NCI-H146 treated with DMSO at 0.1 percent for 48 hours (cell line): Measurements from ENCODE around the gene SH2D7.

Experiments
- DNase-seq: peaks from one replicate; lab custom pipeline; 2025; ENCODE audit not compliant: unreplicated experiment; lab: John Stamatoyannopoulos, UW

Gene SH2D7

DNA sequence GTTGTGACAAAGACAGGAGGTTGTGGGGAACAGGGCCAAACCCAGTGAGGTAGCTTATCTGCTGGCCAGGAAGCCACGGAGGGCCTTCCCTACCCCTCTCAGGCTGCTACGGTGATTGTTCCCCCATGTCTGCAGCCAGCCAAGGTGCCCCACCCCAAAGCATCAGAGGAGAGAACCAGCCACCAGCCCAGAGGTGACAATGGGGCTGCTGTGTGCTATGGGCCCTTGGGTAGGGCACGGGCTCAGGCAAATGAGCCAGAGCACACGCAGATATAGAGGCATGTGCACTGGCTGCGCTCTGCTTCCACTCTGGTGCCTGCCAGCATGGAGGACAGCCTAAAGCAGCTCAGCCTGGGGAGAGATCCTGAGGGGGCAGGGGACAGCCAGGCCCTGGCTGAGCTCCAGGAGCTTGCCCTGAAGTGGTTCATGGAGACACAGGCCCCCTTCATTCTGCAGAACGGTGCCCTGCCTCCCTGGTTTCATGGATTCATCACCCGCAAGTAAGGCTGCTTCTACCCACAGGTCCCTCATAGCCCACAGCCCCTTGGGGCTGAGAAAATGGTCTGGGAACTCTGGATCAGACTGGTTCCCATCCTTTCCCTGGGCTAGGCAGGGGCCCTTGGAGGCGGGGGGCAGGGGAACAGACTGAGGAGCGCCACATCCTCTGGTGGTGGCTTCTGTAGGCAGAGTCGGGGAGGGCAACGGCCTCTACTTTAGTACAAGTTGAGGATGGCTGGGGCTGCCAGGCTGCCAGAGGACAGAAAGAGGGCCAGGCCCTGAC lies at the start of gene SH2D7:
TSS of gene SH2D7 (plus strand) at position 301 of the 781 bp plus-strand sequence. CDS start at position 325, 24 bp downstream.
- no peak for DNase-seq

DNA sequence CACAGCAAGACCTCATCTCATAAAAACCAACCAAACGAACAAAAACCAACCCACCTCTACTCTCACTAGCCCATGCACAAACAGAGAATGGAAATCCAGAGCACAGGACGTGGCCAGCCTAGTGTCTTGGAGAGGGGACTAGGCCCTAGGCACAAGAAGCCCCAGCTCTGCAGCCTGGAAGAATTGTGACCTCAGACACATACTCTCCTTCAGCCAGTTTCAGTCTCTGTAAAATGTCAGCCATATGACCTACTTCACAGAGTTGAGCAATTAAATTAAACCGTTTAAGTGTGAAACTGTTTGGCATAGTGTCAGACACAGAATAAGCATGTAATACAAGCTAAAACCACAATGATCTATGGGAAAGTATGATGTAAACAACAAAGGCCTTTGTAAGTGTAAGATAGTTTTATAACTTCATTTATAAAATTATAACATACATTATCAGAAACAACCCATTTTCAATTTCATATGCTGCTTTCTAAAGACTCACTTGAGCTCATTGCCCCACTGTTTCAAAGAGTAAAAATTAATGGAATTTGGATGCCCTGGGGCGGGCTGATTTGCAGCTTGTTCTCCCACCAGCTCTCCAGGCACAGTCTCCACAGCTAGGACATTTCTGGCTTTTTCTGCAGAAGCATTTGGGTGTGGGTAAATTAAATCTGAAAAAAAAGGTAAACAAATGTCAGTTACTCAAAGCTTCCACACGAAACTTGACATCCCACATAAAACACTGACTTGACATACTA lies 47.8 kb upstream of the SH2D7 start:
- no peak for DNase-seq

DNA sequence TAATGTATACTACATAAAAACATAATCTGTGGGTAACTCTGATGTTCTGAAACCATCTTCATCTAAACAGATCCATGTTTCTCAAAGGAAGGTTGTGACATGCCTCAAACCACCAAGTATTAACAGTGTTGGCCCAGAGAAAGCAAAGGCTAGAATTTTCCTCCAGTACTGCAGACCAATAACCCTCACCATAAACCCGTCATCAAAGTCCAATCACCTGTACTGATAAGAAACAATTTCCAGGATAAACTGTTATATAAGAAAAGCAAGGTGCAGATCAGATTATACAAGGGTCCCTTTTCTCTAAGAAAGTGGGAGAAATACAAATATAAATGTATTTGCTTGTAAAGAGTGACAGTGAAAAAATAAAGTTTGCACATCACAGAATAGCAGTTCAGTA lies 47.2 kb upstream of the SH2D7 start:
- DNase-seq = no peak

DNA sequence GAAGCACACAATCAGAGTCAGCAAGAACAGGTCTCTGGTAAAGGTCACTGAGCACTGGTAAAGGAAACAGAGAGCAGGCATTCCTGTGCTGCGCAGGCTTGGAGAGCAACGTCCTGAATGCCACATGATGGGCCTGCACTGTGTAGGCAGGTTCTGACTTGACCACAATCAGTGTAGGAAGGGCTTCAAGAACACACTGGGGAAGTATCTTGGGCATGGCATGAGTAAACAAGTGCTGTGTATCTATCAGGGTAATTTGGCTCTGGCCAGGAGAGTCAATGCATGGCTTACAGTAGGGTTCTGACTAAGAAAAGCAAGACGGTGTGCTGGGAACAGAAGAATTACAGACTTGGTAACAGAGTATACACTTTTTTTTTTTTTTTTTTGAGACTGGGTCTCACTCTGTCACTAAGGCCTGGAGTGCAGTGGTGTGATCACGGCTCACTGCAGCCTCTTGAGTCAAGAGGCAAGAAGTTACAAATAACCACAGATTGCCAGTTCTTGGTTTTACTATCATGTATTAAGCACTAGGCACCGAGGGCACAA lies 45.5 kb upstream of the SH2D7 start:
- no peak for DNase-seq

DNA sequence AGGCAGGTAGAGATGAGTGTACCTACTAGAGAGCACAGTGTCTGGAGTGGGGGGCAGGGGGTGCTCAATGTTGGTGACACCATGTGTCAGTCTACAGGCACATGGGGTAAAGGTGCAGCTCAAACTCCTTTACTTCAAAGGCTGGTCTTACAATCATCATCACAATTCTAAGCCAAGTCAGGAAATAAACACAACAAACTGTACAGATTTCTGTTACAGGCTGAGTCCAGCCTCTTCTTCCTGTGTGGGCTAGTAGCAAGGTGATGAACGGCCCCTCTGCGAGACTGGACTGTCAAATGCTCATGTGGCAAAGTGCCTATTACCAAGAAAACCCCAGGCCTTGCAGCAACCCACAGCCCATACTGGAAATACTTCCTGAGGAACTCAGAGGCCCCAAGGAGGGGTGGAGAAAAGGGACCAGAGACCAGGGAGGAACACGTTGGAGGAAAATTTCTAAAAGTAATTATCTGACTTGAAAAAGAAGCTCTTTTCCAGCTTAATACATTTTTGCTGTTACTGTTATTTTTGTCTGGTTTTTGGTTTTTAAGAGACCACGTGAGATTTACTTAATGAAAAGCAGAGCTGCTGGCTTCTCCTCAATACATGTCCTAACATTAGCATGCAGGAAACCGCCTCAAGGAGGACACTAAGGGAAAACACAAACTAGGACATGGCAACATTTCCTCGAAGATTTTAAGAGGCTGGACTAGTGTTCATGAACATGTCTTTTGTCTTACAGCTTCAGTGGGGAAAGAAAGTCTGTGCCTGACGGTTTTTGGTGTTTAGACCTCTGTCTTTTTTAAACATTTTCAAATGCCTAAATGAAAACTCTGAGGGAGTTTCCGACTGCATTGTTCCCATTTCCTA lies 44.4 kb upstream of the SH2D7 start:
- no peak for DNase-seq

DNA sequence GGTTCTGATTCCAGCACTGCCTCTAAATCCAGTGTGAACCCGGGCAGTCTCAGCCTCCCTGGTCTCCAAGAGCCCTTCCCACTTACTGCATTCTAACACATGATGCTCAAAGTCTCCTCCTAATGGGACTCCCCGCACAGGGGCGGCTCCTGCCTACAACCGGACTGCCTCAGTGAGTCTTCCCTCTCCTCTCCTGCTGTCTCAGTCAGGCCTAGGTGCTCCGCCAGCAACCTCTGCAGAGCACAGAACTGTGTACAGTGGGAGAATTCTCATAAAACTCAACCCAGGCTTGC lies 43.8 kb upstream of the SH2D7 start:
- no peak for DNase-seq

DNA sequence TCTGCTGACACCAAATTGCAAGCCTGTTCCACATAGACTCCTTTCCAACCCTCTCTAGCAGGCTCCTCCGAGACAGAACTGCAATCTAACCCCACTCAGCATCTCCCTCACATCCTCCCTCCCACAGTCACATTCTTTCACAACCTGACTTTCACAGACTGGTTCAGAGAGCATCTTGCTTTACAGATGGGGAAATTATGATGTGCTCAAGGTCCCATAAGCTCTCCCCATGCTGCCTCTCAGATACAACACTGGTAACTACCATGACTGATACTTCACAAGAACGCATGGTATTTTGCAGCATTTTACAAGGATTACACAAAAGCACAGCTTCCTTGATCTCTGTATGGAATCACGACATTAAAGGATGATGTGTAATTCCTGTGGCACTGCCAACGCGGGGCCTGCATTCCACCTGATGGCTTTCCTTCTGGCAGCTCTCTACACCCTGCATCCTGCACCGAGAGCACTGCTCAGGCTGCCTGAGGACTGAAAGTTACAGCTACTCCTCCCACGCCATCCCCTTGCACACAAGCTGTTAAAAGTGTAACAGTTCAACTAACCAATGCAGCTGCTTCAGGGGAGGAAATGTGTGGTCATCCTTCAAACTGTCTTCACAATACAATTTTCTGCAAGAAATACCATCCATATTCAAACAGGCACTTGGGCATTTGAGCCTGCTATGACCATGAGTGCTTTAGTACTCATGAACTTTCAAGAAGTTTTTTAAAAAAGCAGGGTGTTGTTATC lies 42.5 kb upstream of the SH2D7 start:
- DNase-seq = no peak

DNA sequence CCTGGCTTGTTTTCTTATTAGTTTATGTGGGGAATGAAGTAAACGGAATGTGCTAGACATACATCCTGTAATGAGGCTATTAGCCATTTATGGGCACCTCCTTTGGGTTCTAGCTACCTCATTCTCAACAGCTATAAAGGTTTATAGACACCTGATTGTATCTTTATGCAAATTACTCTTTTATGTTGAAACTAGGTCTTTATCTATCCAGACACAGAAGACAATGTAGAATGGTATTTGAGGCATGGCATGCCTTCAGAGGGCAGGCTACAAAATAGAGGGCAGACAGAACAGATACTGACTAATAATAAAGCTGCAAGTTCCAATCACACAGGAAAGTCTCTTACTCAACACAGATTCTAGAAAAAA lies 41.9 kb upstream of the SH2D7 start:
- DNase-seq = no peak

DNA sequence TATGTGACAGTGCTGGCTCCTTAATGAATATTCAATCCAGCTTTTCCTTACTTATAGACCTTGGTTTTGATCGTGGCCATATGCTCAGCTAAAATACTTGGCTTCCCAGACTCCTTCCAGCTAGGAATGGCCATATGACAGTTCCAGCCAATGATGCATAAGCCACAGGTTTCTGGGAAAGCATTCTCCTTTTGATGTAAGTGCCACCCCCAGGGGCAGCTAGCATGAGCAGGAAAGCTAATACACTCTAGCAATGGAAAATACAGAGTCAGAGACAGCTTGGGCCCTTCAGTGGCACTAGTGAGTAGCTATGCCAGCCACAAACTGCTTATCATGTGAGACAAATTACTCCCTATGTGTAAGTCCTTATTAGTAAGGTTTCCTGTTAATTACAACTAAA lies 41.5 kb upstream of the SH2D7 start:
- DNase-seq = no peak

DNA sequence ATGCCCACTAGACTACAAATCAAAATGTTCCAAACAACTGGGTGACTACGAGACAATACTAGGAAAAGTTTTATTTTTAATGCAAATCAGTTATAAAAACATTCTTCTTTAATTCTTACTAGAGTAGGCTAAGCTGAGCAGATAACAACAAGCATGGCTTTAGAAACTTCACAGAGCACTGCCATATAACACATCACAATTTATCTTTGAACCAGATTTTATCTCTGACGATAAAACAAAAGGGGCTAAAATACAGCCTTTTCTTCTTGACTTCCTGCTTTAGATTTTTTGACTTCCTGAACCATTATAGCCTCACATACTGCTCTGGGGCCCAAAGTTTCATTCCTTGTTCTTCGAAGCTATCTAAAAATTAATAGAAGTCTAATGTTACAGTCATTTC lies 40.8 kb upstream of the SH2D7 start:
- DNase-seq = no peak

DNA sequence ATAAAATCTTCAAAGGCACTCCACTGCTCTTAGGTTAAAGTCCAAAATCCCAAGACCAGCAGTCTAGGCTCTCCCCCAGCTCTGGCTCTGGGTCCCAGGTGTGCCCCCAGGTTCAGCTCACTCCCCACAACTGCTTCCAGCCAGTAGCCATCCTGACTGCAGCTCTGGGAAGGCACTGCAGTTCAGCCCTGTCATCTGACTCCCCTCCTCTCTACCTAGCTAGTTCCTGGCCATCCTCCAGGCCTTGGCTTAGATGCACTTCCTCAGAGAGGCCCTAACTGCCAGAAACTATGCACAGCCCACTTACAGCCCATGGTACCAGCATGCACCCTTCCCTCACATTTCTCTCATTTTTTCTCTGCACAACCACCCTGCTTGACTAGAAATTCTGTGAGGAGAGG lies 40.4 kb upstream of the SH2D7 start:
- DNase-seq = no peak

DNA sequence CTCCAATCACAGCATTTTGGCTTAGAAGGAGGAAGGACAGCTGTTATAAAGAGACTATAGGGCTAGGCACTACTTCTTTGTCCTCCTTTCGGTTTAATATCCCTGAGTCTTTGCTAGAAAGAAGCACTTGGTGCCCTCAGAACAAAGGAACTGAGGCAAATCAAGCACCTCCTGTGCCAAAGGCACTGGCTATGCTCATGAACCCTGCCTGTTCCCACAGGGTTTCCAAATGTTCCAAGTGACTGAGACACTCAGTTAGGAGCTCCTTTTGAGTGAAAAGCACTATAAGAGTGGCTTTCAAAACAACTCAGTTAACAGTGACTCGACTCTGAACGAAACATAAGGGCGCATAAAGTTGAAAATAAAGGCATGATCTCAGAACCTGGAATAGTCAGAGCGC lies 39.8 kb upstream of the SH2D7 start:
- DNase-seq = no peak

DNA sequence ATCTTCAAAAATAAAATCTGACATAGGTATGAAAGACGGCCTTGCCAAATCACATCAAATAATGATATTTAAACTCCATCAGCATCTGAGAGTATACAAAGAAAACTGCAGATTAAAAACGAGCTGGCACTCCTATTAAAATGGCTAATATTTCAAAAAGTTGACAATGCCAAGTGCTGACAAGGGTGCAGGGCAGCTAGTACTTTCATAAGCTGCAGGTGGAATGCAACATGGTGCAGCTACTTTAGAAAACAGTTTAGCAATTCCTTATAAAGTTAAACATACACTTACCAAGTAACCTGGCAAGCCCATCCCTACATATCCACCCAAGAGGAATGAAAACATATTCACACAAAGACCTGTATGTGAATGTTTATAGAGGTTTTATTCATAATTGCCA lies 37.8 kb upstream of the SH2D7 start:
- no peak for DNase-seq

DNA sequence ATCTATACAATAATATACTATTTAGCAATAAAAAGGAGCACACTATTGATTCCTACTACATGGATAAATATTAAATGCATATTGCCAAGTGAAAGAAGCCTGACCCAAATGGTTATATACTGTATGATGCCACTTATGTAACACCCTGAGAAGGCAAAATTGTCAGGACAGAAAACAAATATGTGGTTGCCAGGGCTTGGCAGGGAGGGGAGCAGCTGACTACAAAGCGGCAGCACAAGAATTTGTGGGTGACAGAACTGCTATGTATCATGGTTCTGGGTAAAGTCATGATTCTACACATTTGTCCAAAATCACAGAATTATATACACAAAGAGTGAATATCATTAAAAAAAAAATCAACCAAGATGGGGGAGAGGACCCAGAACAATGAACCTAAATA lies 37.4 kb upstream of the SH2D7 start:
- DNase-seq = no peak

DNA sequence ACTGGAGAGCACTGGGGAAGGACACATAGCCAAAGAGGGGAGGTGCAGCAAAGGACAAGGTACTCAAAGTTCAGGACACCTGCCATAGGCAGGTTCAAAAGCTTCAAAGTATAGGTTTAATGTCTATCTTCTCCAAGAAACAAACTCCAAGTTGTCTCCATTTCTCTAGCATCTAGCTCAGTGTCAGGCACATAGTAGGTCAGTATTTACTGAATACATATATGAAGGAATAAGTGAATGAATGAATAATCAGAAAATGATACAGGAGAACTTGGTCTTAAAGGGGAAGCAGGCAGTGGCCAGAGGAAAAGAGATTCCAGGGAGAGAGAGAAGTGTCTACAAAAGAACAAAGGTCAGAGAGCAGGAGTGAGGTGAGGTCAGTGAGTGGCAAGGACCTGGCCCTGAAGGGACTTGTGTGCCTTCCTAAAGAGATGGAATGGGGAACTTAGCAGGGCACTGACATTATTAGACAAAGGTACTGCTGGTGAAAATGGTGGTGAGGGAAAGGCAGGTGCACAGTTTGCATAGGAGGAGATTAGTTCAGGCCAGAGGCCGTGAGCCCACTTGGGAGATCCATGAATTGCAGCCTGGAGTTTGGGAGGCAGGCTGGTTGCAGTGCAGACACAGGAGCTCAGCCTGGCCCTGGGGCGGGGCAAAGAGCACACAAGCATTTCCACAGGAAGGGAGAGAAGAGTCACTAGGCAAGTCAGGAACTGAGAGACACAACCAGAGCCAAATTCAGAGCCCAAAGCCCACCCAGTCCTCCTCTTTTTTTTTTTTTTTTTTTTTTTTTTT lies 36.2 kb upstream of the SH2D7 start:
- no peak for DNase-seq

DNA sequence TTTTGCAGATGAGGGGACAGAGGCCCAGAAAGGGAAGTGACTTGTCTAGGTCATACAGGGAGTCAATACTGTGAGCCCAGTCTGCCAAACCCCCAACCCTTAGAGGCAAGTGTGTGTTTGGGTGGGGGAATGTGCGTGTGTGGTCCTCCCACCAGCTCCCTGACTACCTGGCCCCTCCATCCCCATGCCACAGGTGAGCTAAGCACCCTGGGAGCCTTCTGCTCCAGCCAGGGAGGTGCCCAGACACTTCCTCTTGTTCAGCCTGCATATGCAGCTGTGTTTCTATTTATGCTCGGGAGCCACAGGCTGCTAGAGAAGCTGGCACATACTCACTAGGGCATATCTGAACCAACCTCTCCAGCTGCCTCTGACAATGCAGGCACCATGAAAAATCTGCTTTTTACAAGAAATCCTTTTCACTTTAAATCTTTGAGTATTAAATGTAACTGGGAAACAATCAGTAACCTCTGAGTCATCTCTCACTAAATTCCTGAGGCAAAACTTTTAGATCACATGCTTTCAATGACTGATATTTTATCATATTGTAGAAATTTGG lies 35.6 kb upstream of the SH2D7 start:
- DNase-seq = no peak

DNA sequence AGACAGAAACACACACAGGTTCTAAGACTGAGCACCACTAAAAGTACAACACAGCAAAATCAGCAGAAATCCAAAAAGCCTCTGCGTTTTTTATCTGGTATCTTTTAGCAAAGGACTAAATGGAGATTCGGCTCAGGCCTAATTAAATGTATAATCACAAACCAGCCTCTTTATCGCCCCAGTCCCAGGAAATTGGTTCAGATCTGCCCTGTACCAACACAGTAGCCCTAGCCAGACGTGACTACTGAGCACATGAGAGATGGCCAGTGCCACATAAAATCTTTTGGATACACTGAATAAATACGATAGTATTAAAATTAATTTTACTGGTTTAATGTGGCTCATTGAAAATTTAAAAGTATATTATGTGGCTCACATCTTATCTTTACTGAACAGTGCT lies 34.6 kb upstream of the SH2D7 start:
- DNase-seq = no peak

DNA sequence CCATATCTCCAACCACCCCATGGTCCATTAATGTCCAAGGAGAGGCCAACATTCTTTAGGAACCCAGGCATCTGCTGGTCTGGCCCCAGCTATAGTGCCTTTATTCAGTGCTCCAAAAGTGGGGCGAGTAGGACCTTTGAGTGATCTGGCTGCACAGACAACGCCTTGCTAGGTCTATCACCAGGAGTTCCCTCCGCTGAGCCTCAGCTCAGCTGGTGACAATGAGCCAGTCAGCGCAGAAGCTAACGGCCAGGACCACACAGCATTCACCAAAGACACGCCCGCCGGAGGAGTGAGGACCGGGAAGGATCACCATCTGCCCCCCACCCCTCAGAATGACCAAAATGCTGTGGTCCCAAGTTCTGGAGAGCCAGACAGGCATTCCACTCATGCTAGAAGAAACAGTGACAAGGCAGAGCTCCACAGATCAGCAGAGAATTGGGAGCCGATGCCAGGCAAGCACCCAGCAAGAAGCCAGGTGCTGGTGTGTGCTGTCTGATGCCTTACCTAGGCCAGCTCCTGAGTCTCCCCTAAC lies 33.9 kb upstream of the SH2D7 start:
- DNase-seq = no peak

DNA sequence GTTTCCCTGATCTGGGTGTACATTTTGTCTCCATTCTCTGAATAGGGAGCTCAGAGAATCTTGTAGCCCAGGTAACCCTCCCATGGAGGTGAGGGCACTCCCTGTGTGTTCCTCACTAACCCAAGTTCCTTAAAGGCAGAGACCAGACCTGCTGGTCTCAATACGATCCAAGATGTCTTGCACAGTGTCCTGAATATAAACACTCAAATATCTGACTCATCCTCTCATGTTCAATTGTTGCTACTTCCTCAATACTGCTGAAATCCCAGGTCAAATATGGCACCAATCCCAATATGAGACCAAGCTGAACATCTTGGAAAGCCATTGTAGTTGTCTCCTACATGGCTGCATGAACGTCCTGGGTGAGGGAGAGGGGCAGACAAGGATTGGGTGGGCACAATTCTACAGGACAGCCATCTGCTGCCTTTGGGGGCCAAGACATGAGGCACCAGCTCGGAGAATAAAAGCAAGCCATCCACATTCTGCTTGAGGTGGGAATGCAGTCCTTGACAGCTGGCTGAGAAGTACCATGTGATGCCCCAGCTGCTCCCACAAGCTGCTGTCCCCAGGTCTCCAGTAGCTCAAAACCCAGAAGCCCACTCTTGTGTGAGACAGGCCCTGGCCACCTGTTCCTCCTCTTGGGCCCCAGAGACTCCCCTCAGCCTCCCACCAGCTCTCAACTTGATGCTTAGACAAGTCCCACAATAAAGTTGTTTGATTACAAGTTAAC lies 33.1 kb upstream of the SH2D7 start:
- no peak for DNase-seq
